Measurements from ENCODE around the gene MYLK2.
"Not testable (repeated sequence)": the region's sequence is repeated elsewhere in the genome, so short reads cannot be mapped to it uniquely, and the experiment has no call there.

Gene MYLK2

GRCh38 chr20:31816221-31816620 lies 2.9 kb upstream of the MYLK2 start:
- DNase-seq = no peak

- DNase-seq = no peak
Measured at GRCh38 chr20:31817461-31817860, 1.7 kb upstream of the MYLK2 start.

GRCh38 chr20:31818376-31818908 lies 714 bp upstream of the MYLK2 start:
- DNase-seq = no peak

- DNase-seq = no peak
Measured at GRCh38 chr20:31820228-31820627, 1.1 kb downstream of the MYLK2 start.

- DNase-seq = no peak
Measured at GRCh38 chr20:31821427-31821826, 2.3 kb downstream of the MYLK2 start.

- peak; percentile 55 for DNase-seq
Measured at GRCh38 chr20:31822421-31823330, 3.5 kb downstream of the MYLK2 start.

- no peak for DNase-seq
Measured at GRCh38 chr20:31823360-31824124, 4.4 kb downstream of the MYLK2 start.

GRCh38 chr20:31824125-31824485 lies 4.9 kb downstream of the MYLK2 start:
- DNase-seq = no peak

- DNase-seq = no peak
Measured at GRCh38 chr20:31824554-31825313, 5.6 kb downstream of the MYLK2 start.

GRCh38 chr20:31826074-31826473 lies 6.9 kb downstream of the MYLK2 start:
- no peak for DNase-seq

- no peak for DNase-seq
Measured at GRCh38 chr20:31827059-31827458, 7.9 kb downstream of the MYLK2 start.

GRCh38 chr20:31828016-31828415 lies 8.9 kb downstream of the MYLK2 start:
- not testable (repeated sequence) for DNase-seq

- no peak for DNase-seq
Measured at GRCh38 chr20:31829731-31830130, 10.6 kb downstream of the MYLK2 start.

GRCh38 chr20:31830406-31830981 lies 11.3 kb downstream of the MYLK2 start:
- no peak for DNase-seq

- no peak for DNase-seq
Measured at GRCh38 chr20:31831211-31831610, 12.1 kb downstream of the MYLK2 start.

- DNase-seq = no peak
Measured at GRCh38 chr20:31831771-31832306, 12.7 kb downstream of the MYLK2 start.

GRCh38 chr20:31833130-31833930 lies 14.2 kb downstream of the MYLK2 start:
- peak; percentile 19 for DNase-seq

- DNase-seq = no peak
Measured at GRCh38 chr20:31833931-31834521, 14.9 kb downstream of the MYLK2 start.

GRCh38 chr20:31835554-31835953 lies 16.4 kb downstream of the MYLK2 start:
- no peak for DNase-seq

- peak; percentile 86 for DNase-seq
Measured at GRCh38 chr20:31835977-31836852, 17.1 kb downstream of the MYLK2 start.

All from NK-92 treated with Interleukin-12 subunit alpha and Interleukin-12 subunit beta, amount 100 ng/mL, for 24 hours (cell line).